ENCODE results near the gene VAMP8. TPM values are rescaled to one million over a fixed set of nuclear protein-coding genes. Genes with fewer than 3 reads are reported as not detected.

Gene VAMP8
- total and polyA plus RNA-seq, 2 of the 8 experiments (the other 6 are each of a cell fraction or from before 2014, with no cell fraction given), result 34.4 to 69.7 TPM

GRCh38 chr2:85534099-85534498 lies 43.3 kb upstream of the VAMP8 start:
- no peak overlapping the region for H4K5ac ChIP-seq (ENCODE audit: insufficient read length, low read depth, low read length)
- no peaks in the 10 kb centered on the region for H3K79me1 ChIP-seq (ENCODE audit: low read depth, low read length)
- no peak overlapping the region for H3K4me3 ChIP-seq (ENCODE audit: extremely low read depth in 1 of 4, insufficient read depth in 2 of 4, low read depth in 3 of 4, low read length in 4 of 4)
- H3K56ac ChIP-seq (replicated peaks; ENCODE audit: insufficient read length, low read depth, low read length), result no peak overlapping the region
- no peak overlapping the region for H2BK5ac ChIP-seq (ENCODE audit: low read depth, low read length)
- peaks cover 0 to 1% of the 10 kb centered on the region in 2 experiments for H4K20me1 ChIP-seq (replicated peaks in 1 of 2; ENCODE audit: control insufficient read depth in 1 of 2, insufficient read depth in 2 of 2, low read length in 2 of 2)
- no peak overlapping the region for H3K4ac ChIP-seq (replicated peaks; ENCODE audit: insufficient read length, low read depth, low read length)
- no peak overlapping the region for H3K27ac ChIP-seq (ENCODE audit: low read depth, low read length)
- H2BK12ac ChIP-seq (ENCODE audit: low read depth, low read length), result no peak overlapping the region
- FAIRE-seq, result no peak
- no peak overlapping the region for H3K14ac ChIP-seq (ENCODE audit: insufficient read length)
- H2BK15ac ChIP-seq (ENCODE audit: low read length), result no peak overlapping the region
- peaks cover 0 to 12% of the 10 kb centered on the region in 2 experiments; a peak in 3 of 4 replicates for H3K79me2 ChIP-seq (ENCODE audit: control insufficient read depth in 1 of 2, insufficient read depth in 2 of 2, low read length in 2 of 2)
- ChIA-PET POLR2A (ENCODE audit: partially characterized antibody) (interaction anchor here (1.1 to 38.6 kb wide), 4 partner anchors 16 to 133 kb away, joined by 3 to 1889 read pairs (median 575); partner anchors contain the start of genes CAPG, GGCX and SH2D6), CTCF (ENCODE audit: partially characterized antibody) (interaction anchor here (0.6 to 2.8 kb wide), 4 partner anchors 26 to 113 kb away, joined by 3 to 14 read pairs (median 3); no protein-coding TSS in a partner anchor)
- no peak overlapping the region for H3K23ac ChIP-seq (ENCODE audit: insufficient read length)
- no peak overlapping the region for H3K4me2 ChIP-seq (ENCODE audit: insufficient read depth in 1 of 2, low read depth in 2 of 2, low read length in 2 of 2)
- no peak overlapping the region for H2BK120ac ChIP-seq (replicated peaks; ENCODE audit: low read depth, low read length)
- no peak for DNase-seq (ENCODE audit: low read depth in 1 of 2, low spot score in 2 of 2)
- 86% methylated on average over 3 of the region's 3 CpGs; no CpG with 5 or more reads in 1 of the 2 experiments for WGBS, 2 experiments (ENCODE audit: extremely low coverage in 1 of 2, insufficient coverage in 1 of 2, insufficient read length in 1 of 2, insufficient replicate concordance in 2 of 2, low coverage in 1 of 2, low lambda C conversion rate in 2 of 2, missing lambda C conversion rate in 1 of 2)
- no peak overlapping the region for H4K8ac ChIP-seq (ENCODE audit: extremely low read depth, insufficient read depth, low read length)
- no peak overlapping the region for H4K91ac ChIP-seq (replicated peaks; ENCODE audit: insufficient read length, low read length)
- peaks cover 0 to 7% (median under 1%) of the 10 kb centered on the region in 4 experiments; a peak in 2 of 7 replicates for H3K4me1 ChIP-seq (replicated peaks in 1 of 4; ENCODE audit: control insufficient read depth in 3 of 4, insufficient read depth in 4 of 4, low read length in 3 of 4)
- no peak overlapping the region for H2AK5ac ChIP-seq (ENCODE audit: low read depth, low read length)
- no peak overlapping the region for H3K18ac ChIP-seq (ENCODE audit: extremely low read depth, low read length)
- H3K9ac ChIP-seq (replicated peaks in 1 of 4; ENCODE audit: extremely low read depth in 1 of 4, low read depth in 3 of 4, low read length in 3 of 4), result no peak overlapping the region
- no peaks in the 10 kb centered on the region for H3K36me3 ChIP-seq (ENCODE audit: control insufficient read depth in 2 of 4, insufficient read depth in 4 of 4, low read length in 3 of 4)
- H3K23me2 ChIP-seq (ENCODE audit: low read depth, low read length), result no peaks in the 10 kb centered on the region; the same call in 1 of the 2 replicates
- no peak overlapping the region for H2BK20ac ChIP-seq (ENCODE audit: low read length)
- H2AFZ ChIP-seq (ENCODE audit: low read length), result no peak overlapping the region
- no peaks in the 10 kb centered on the region for H3K9me3 ChIP-seq (ENCODE audit: insufficient read depth in 2 of 2, low read depth in 1 of 2, low read length in 1 of 2)
- no peaks in the 10 kb centered on the region for H3K27me3 ChIP-seq (replicated peaks in 1 of 4; ENCODE audit: control insufficient read depth in 3 of 4, extremely low read depth in 1 of 4, insufficient read depth in 3 of 4, low read length in 3 of 4)
- no peak for TF ChIP-seq RAD21 (IDR thresholded peaks at IDR 0.05 in 1 of 2, conservative IDR thresholded peaks at IDR 0.05 in 1 of 2; ENCODE audit: low read depth in 2 of 2, low read length in 2 of 2)
- no peak for TF ChIP-seq EP300 (IDR thresholded peaks at IDR 0.05; ENCODE audit: borderline replicate concordance in 1 of 2, low read depth in 2 of 2, low read length in 2 of 2)
- no peak for TF ChIP-seq CREB1 (IDR thresholded peaks at IDR 0.05)
- TF ChIP-seq TCF12 (IDR thresholded peaks at IDR 0.05; ENCODE audit: low read depth, low read length), result no peak
- no peak for TF ChIP-seq RXRA (IDR thresholded peaks at IDR 0.05; ENCODE audit: insufficient read depth, low read depth, low read length)
- no peak for TF ChIP-seq RFX5 (IDR thresholded peaks at IDR 0.05; ENCODE audit: borderline replicate concordance, low read depth, low read length)
- no peak for TF ChIP-seq POU5F1 (IDR thresholded peaks at IDR 0.05; ENCODE audit: low read depth, low read length)
- no peak for TF ChIP-seq USF2 (IDR thresholded peaks at IDR 0.05; ENCODE audit: low read length)
- no peak for TF ChIP-seq NRF1 (IDR thresholded peaks at IDR 0.05; ENCODE audit: low read depth, low read length)

All from H1 (cell line).